Left renal cortex interstitium (tissue), 4 donors: ENCODE data around the gene SNRNP35. TPM values are rescaled to one million over a fixed set of nuclear protein-coding genes. Genes with fewer than 3 reads are reported as not detected.
A peak's percentile ranks its signal among the peaks of the same experiment; 100 is the strongest.
"Not testable (repeated sequence)": the region's sequence is repeated elsewhere in the genome, so short reads cannot be mapped to it uniquely, and the experiment has no call there.

Source experiments
- DNase-seq, 4 donors: peaks; one replicate each; pipeline ENCODE4 v3.0.0-alpha.2; 2013; ENCODE audit warnings: low read depth in 4 of 4, low spot score in 2 of 4, missing footprints in 1 of 4
- polyA plus RNA-seq, 4 donors: library from polyadenylated mRNA; unstranded; fragments of 120-200 nt; gene quantifications; one replicate each; pipeline ENCODE4 v1.2.1, GENCODE V29; 2013; ENCODE audit not compliant: insufficient read length in 4 of 4

The SNRNP35 gene
- polyA plus RNA-seq, 4 donors, result 39.1 to 48.3 (median 44.4) TPM

- no peak for DNase-seq
These were observed 11.6 kb upstream of the SNRNP35 start for GRCh38 chr12:123446333-123446713.

- DNase-seq, result no peak
These were observed 8.6 kb upstream of the SNRNP35 start for GRCh38 chr12:123449249-123449733.

- no peak for DNase-seq
These were observed 8.1 kb upstream of the SNRNP35 start for GRCh38 chr12:123449856-123450255.

- DNase-seq, result no peak
These were observed 7.3 kb upstream of the SNRNP35 start for GRCh38 chr12:123450636-123451035.

GRCh38 chr12:123452276-123452550 lies 5.7 kb upstream of the SNRNP35 start:
- not testable (repeated sequence) for DNase-seq

- no peak for DNase-seq
These were observed 4.8 kb upstream of the SNRNP35 start for GRCh38 chr12:123453165-123453564.

GRCh38 chr12:123463174-123463573 lies 5.2 kb downstream of the SNRNP35 start:
- DNase-seq, result not testable (repeated sequence)

- no peak for DNase-seq
These were observed 7.1 kb downstream of the SNRNP35 start for GRCh38 chr12:123465084-123465483.

- no peak for DNase-seq
These were observed 10.8 kb downstream of the SNRNP35 start for GRCh38 chr12:123468786-123469185.

GRCh38 chr12:123469978-123470377 lies 12.0 kb downstream of the SNRNP35 start:
- no peak for DNase-seq

GRCh38 chr12:123471374-123472068 lies 13.6 kb downstream of the SNRNP35 start:
- no peak for DNase-seq

- DNase-seq, result no peak
These were observed 14.5 kb downstream of the SNRNP35 start for GRCh38 chr12:123472438-123472849.

GRCh38 chr12:123474485-123475245 lies 16.7 kb downstream of the SNRNP35 start:
- peak in 1 of 4 donors; percentile 38 for DNase-seq

GRCh38 chr12:123475246-123475703 lies 17.3 kb downstream of the SNRNP35 start:
- peak in 1 of 4 donors; percentile 41 for DNase-seq

- no peak for DNase-seq
These were observed 20.1 kb downstream of the SNRNP35 start for GRCh38 chr12:123478069-123478468.

GRCh38 chr12:123478762-123479161 lies 20.8 kb downstream of the SNRNP35 start:
- no peak for DNase-seq

- no peak for DNase-seq
These were observed 21.7 kb downstream of the SNRNP35 start for GRCh38 chr12:123479442-123480180.

GRCh38 chr12:123481251-123481650 lies 23.3 kb downstream of the SNRNP35 start:
- DNase-seq, result not testable (repeated sequence)

GRCh38 chr12:123482876-123483275 lies 24.9 kb downstream of the SNRNP35 start:
- DNase-seq, result no peak

- no peak for DNase-seq
These were observed 25.8 kb downstream of the SNRNP35 start for GRCh38 chr12:123483602-123484248.

- no peak for DNase-seq
These were observed 27.8 kb downstream of the SNRNP35 start for GRCh38 chr12:123485756-123486155.
